HEK293 (cell line): ENCODE data around the gene DNAH8.

Source experiments
- CTCF ChIA-PET: fragments of 350-600 bp; formaldehyde crosslinking; extraction: SDS; loops from one replicate; lab custom pipeline; 2021; ENCODE audit warnings: antibody characterized with exemption; lab: Yijun Ruan, JAX
- POLR2A ChIA-PET: fragments of 300-600 bp; formaldehyde crosslinking; extraction: SDS; loops from one replicate; lab custom pipeline; 2020; ENCODE audit warnings: antibody characterized with exemption, inconsistent platforms; lab: Yijun Ruan, JAX
- H3K27ac ChIP-seq: fragments of 200-500 bp; sonication (Bioruptor generic); 2 replicates; pipeline ENCODE4 v1.5.1; 2014; ENCODE audit warnings: low read depth, low read length, control low read depth, inconsistent platforms; ENCODE audit errors: extremely low read depth
- H3K36me3 ChIP-seq, 2 experiments: fragments of 200-500 bp in 1 of 2; sonication (Bioruptor generic) in 1 of 2; 1 replicate in 1 of 2; 2 replicates in 1 of 2; pipeline ENCODE4 v1.5.1; 2014 to 2017; ENCODE audit warnings: inconsistent platforms in 2 of 2, low read length in 2 of 2; ENCODE audit not compliant: control insufficient read depth in 2 of 2, insufficient read depth in 1 of 2
- H3K4me1 ChIP-seq: fragments of 200-500 bp; sonication (Bioruptor generic); 2 replicates; pipeline ENCODE4 v1.5.1; 2014; ENCODE audit warnings: mild to moderate bottlenecking, low read length, inconsistent platforms; ENCODE audit not compliant: control insufficient read depth, insufficient read depth
- H3K4me3 ChIP-seq: 2 replicates; pipeline ENCODE4 v1.5.1; 2011; ENCODE audit warnings: low read depth, mild to moderate bottlenecking, control low read depth, low read length, moderate library complexity
- H3K9me3 ChIP-seq: fragments of 200-500 bp; sonication (Bioruptor generic); 2 replicates; pipeline ENCODE4 v1.5.1; 2014; ENCODE audit warnings: low read depth, low read length, inconsistent platforms; ENCODE audit not compliant: control insufficient read depth, insufficient read depth
- GLIS2 ChIP-seq: fragments of 450-650 bp; formaldehyde crosslinking; IDR thresholded peaks from 2 replicates; pipeline ENCODE4 v1.5.1; 2016; ENCODE audit warnings: missing biosample characterization, missing genetic modification characterization
- WT1 ChIP-seq: fragments of 450-650 bp; formaldehyde crosslinking; IDR thresholded peaks from 2 replicates; pipeline ENCODE4 v1.5.1; 2016; ENCODE audit warnings: missing biosample characterization, missing genetic modification characterization
- ZBTB20 ChIP-seq: fragments of 450-650 bp; formaldehyde crosslinking; IDR thresholded peaks from 2 replicates; pipeline ENCODE4 v1.5.1; 2016; ENCODE audit warnings: missing biosample characterization, missing genetic modification characterization
- ZBTB7A ChIP-seq: fragments of 450-650 bp; formaldehyde crosslinking; IDR thresholded peaks from 2 replicates; pipeline ENCODE4 v1.5.1; 2016; ENCODE audit warnings: low read depth, missing biosample characterization, missing genetic modification characterization
- ZNF19 ChIP-seq: fragments of 450-650 bp; formaldehyde crosslinking; IDR thresholded peaks from 2 replicates; pipeline ENCODE4; 2016; ENCODE audit warnings: missing biosample characterization, missing genetic modification characterization, low read depth
- ZNF202 ChIP-seq: fragments of 450-650 bp; formaldehyde crosslinking; IDR thresholded peaks from 2 replicates; pipeline ENCODE4 v1.5.1; 2016; ENCODE audit warnings: missing biosample characterization, missing genetic modification characterization, borderline replicate concordance
- ZNF350 ChIP-seq: fragments of 450-650 bp; formaldehyde crosslinking; IDR thresholded peaks from 2 replicates; pipeline ENCODE4 v1.5.0; 2017; ENCODE audit warnings: missing biosample characterization, mild to moderate bottlenecking, missing genetic modification characterization
- ZNF366 ChIP-seq: fragments of 450-650 bp; formaldehyde crosslinking; conservative IDR thresholded peaks from 2 replicates; pipeline ENCODE4 v1.5.1; 2016; ENCODE audit warnings: missing biosample characterization, missing genetic modification characterization
- ZNF510 ChIP-seq: fragments of 450-650 bp; formaldehyde crosslinking; IDR thresholded peaks from 2 replicates; pipeline ENCODE4 v1.5.1; 2018; ENCODE audit warnings: mild to moderate bottlenecking, missing genetic modification characterization, missing biosample characterization; ENCODE audit not compliant: insufficient replicate concordance
- ZNF660 ChIP-seq: fragments of 450-650 bp; IDR thresholded peaks from 2 replicates; pipeline ENCODE4 v1.5.1; 2018; ENCODE audit warnings: missing biosample characterization, mild to moderate bottlenecking, missing genetic modification characterization
- ZNF837 ChIP-seq: fragments of 450-650 bp; formaldehyde crosslinking; IDR thresholded peaks from 2 replicates; pipeline ENCODE4 v1.5.1; 2016; ENCODE audit warnings: missing biosample characterization, missing genetic modification characterization
- TF ChIP-seq, protein P1 (sequence below): fragments of 450-650 bp; formaldehyde crosslinking; IDR thresholded peaks from 2 replicates; pipeline ENCODE4 v1.5.1; 2016; ENCODE audit warnings: missing biosample characterization, missing genetic modification characterization
- TF ChIP-seq, protein P2 (sequence below): fragments of 450-650 bp; formaldehyde crosslinking; IDR thresholded peaks from 2 replicates; pipeline ENCODE4 v1.5.1; 2016; ENCODE audit warnings: missing biosample characterization, missing genetic modification characterization
- TF ChIP-seq, protein P3 (sequence below): fragments of 450-650 bp; formaldehyde crosslinking; IDR thresholded peaks from 2 replicates; pipeline ENCODE4 v1.5.1; 2016; ENCODE audit warnings: missing biosample characterization, missing genetic modification characterization
- TF ChIP-seq, protein P4 (sequence below): fragments of 450-650 bp; formaldehyde crosslinking; IDR thresholded peaks from 2 replicates; pipeline ENCODE4 v1.5.1; 2016; ENCODE audit warnings: missing biosample characterization, missing genetic modification characterization
- TF ChIP-seq, protein P5 (sequence below): fragments of 450-650 bp; formaldehyde crosslinking; IDR thresholded peaks from 2 replicates; pipeline ENCODE4 v1.5.1; 2016; ENCODE audit warnings: missing biosample characterization, missing genetic modification characterization
- TF ChIP-seq, protein P6 (sequence below): fragments of 450-650 bp; formaldehyde crosslinking; IDR thresholded peaks from 2 replicates; pipeline ENCODE4 v1.5.1; 2017; ENCODE audit warnings: missing biosample characterization, missing genetic modification characterization
- TF ChIP-seq, protein P7 (sequence below): fragments of 450-650 bp; formaldehyde crosslinking; IDR thresholded peaks from 2 replicates; pipeline ENCODE4 v1.5.1; 2016; ENCODE audit warnings: missing biosample characterization, missing genetic modification characterization, borderline replicate concordance

Gene DNAH8

DNA sequence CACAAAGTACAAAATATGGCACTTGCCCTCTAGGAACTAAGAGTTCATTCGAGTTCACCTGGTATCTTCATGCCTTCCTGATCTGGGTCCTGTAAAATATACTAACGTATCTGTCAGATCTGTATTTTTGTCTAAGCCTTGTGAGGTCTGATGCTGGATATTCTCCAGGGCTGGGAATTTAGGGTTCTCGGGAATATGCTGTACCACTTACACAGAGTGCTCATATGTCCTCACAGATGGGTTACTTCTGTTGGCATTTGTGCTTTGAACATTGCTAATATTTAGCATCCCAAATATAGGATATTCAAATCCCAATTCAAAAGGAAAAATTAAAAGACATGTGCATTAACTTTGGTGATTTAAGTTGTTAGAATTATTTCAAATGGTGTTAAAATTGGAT lies 122.0 kb downstream of the DNAH8 start:
- no peaks in the 10 kb centered on the region for H3K9me3 ChIP-seq
- POLR2A ChIA-PET, result no interaction called here
- no peaks in the 10 kb centered on the region for H3K36me3 ChIP-seq
- no peak overlapping the region for H3K4me3 ChIP-seq
- TF ChIP-seq, protein P1, sequence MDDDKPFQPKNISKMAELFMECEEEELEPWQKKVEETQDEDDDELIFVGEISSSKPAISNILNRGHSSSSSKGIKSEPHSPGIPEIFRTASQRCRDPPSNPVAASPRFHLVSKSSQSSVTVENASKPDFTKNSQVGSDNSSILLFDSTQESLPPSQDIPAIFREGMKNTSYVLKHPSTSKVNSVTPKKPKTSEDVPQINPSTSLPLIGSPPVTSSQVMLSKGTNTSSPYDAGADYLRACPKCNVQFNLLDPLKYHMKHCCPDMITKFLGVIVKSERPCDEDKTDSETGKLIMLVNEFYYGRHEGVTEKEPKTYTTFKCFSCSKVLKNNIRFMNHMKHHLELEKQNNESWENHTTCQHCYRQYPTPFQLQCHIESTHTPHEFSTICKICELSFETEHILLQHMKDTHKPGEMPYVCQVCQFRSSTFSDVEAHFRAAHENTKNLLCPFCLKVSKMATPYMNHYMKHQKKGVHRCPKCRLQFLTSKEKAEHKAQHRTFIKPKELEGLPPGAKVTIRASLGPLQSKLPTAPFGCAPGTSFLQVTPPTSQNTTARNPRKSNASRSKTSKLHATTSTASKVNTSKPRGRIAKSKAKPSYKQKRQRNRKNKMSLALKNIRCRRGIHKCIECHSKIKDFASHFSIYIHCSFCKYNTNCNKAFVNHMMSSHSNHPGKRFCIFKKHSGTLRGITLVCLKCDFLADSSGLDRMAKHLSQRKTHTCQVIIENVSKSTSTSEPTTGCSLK (tag by site-specific recombination), result no peak
- H3K4me1 ChIP-seq, result no peaks in the 10 kb centered on the region
- no peak overlapping the region for H3K27ac ChIP-seq
- CTCF ChIA-PET, result no interaction called here

DNA sequence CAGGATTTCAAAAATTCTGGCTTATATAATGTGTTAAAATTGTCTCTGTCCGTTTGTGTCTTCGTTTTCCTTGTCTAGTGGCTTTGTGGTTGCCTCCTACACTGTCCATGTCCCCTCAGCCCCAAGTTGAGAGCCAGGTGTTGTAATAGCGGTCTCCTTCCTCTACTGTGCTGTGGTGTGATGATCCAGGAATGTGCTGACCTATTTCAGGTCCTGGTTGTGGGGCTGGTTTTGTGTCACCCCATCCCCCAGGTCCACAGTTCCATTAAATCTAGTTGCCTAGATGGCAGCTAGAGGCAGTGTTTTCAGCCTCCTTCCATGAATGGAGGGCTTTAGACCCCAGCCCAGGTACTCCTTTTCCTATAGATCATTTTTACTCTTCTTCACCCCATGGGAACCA lies 128.7 kb downstream of the DNAH8 start:
- Histone ChIP-seq H3K27ac (no peak overlapping the region), H3K4me3 (no peak overlapping the region), H3K4me1 (no peaks in the 10 kb centered on the region), H3K36me3 (no peaks in the 10 kb centered on the region), H3K9me3 (no peaks in the 10 kb centered on the region)
- POLR2A ChIA-PET, result no interaction called here
- TF ChIP-seq ZNF350 (tag by site-specific recombination), result no peak
- no peak for TF ChIP-seq WT1 (tag by site-specific recombination)
- no peak for TF ChIP-seq GLIS2 (tag by site-specific recombination)
- no peak for TF ChIP-seq ZNF19 (tag by site-specific recombination)
- TF ChIP-seq, protein P2, sequence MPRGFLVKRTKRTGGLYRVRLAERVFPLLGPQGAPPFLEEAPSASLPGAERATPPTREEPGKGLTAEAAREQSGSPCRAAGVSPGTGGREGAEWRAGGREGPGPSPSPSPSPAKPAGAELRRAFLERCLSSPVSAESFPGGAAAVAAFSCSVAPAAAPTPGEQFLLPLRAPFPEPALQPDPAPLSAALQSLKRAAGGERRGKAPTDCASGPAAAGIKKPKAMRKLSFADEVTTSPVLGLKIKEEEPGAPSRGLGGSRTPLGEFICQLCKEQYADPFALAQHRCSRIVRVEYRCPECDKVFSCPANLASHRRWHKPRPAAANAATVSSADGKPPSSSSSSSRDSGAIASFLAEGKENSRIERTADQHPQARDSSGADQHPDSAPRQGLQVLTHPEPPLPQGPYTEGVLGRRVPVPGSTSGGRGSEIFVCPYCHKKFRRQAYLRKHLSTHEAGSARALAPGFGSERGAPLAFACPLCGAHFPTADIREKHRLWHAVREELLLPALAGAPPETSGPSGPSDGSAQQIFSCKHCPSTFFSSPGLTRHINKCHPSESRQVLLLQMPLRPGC (tag by site-specific recombination), result no peak
- CTCF ChIA-PET, result interaction anchor here (0.6 kb wide), 1 partner anchor 167 kb away, joined by 3 read pairs; no protein-coding TSS in a partner anchor

DNA sequence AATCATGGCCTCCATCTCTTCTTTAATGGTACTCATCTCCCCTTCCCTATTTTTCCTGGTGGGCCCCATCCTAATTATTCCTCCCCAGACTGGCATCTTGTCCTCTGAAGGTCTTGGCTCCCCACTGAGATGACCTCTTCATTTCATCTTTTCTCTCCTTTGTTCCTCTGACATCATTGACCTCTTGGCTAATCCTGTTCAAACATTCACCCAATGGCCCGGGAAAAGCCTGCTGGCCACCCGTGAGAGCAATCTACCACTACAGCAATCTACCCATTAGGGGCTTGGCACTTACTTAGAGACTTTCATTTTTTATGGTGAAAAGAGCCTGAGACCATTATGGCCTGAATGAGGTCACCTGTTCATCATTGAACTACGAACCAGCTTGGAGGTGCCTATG lies 130.8 kb downstream of the DNAH8 start:
- H3K9me3 ChIP-seq, result no peaks in the 10 kb centered on the region
- no peaks in the 10 kb centered on the region for H3K36me3 ChIP-seq
- H3K27ac ChIP-seq, result no peak overlapping the region
- H3K4me3 ChIP-seq, result no peak overlapping the region
- no peaks in the 10 kb centered on the region for H3K4me1 ChIP-seq
- POLR2A ChIA-PET, result no interaction called here
- CTCF ChIA-PET, result interaction anchor here (0.6 to 3.4 kb wide), 2 partner anchors 27 to 44 kb away, joined by 3 to 18 read pairs; no protein-coding TSS in a partner anchor
- TF ChIP-seq, protein P3, sequence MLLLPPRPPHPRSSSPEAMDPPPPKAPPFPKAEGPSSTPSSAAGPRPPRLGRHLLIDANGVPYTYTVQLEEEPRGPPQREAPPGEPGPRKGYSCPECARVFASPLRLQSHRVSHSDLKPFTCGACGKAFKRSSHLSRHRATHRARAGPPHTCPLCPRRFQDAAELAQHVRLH (tag by site-specific recombination), result no peak
- TF ChIP-seq ZNF660 (no peak), ZNF837 (no peak), ZNF366 (tag by site-specific recombination) (no peak), ZNF202 (tag by site-specific recombination) (no peak), ZBTB20 (tag by site-specific recombination) (no peak), ZNF510 (tag by site-specific recombination) (no peak), ZBTB7A (tag by site-specific recombination) (no peak)
- TF ChIP-seq, protein P4, sequence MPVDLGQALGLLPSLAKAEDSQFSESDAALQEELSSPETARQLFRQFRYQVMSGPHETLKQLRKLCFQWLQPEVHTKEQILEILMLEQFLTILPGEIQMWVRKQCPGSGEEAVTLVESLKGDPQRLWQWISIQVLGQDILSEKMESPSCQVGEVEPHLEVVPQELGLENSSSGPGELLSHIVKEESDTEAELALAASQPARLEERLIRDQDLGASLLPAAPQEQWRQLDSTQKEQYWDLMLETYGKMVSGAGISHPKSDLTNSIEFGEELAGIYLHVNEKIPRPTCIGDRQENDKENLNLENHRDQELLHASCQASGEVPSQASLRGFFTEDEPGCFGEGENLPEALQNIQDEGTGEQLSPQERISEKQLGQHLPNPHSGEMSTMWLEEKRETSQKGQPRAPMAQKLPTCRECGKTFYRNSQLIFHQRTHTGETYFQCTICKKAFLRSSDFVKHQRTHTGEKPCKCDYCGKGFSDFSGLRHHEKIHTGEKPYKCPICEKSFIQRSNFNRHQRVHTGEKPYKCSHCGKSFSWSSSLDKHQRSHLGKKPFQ (tag by site-specific recombination), result no peak
- TF ChIP-seq, protein P5, sequence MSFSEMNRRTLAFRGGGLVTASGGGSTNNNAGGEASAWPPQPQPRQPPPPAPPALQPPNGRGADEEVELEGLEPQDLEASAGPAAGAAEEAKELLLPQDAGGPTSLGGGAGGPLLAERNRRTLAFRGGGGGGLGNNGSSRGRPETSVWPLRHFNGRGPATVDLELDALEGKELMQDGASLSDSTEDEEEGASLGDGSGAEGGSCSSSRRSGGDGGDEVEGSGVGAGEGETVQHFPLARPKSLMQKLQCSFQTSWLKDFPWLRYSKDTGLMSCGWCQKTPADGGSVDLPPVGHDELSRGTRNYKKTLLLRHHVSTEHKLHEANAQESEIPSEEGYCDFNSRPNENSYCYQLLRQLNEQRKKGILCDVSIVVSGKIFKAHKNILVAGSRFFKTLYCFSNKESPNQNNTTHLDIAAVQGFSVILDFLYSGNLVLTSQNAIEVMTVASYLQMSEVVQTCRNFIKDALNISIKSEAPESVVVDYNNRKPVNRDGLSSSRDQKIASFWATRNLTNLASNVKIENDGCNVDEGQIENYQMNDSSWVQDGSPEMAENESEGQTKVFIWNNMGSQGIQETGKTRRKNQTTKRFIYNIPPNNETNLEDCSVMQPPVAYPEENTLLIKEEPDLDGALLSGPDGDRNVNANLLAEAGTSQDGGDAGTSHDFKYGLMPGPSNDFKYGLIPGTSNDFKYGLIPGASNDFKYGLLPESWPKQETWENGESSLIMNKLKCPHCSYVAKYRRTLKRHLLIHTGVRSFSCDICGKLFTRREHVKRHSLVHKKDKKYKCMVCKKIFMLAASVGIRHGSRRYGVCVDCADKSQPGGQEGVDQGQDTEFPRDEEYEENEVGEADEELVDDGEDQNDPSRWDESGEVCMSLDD (tag by site-specific recombination), result no peak
- TF ChIP-seq, protein P6, sequence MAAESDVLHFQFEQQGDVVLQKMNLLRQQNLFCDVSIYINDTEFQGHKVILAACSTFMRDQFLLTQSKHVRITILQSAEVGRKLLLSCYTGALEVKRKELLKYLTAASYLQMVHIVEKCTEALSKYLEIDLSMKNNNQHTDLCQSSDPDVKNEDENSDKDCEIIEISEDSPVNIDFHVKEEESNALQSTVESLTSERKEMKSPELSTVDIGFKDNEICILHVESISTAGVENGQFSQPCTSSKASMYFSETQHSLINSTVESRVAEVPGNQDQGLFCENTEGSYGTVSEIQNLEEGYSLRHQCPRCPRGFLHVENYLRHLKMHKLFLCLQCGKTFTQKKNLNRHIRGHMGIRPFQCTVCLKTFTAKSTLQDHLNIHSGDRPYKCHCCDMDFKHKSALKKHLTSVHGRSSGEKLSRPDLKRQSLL, result no peak
- TF ChIP-seq, protein P7, sequence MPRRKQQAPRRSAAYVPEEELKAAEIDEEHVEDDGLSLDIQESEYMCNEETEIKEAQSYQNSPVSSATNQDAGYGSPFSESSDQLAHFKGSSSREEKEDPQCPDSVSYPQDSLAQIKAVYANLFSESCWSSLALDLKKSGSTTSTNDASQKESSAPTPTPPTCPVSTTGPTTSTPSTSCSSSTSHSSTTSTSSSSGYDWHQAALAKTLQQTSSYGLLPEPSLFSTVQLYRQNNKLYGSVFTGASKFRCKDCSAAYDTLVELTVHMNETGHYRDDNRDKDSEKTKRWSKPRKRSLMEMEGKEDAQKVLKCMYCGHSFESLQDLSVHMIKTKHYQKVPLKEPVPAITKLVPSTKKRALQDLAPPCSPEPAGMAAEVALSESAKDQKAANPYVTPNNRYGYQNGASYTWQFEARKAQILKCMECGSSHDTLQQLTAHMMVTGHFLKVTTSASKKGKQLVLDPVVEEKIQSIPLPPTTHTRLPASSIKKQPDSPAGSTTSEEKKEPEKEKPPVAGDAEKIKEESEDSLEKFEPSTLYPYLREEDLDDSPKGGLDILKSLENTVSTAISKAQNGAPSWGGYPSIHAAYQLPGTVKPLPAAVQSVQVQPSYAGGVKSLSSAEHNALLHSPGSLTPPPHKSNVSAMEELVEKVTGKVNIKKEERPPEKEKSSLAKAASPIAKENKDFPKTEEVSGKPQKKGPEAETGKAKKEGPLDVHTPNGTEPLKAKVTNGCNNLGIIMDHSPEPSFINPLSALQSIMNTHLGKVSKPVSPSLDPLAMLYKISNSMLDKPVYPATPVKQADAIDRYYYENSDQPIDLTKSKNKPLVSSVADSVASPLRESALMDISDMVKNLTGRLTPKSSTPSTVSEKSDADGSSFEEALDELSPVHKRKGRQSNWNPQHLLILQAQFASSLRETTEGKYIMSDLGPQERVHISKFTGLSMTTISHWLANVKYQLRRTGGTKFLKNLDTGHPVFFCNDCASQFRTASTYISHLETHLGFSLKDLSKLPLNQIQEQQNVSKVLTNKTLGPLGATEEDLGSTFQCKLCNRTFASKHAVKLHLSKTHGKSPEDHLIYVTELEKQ, result no peak
